ENCODE results near the gene PCDHA4. TPM values are rescaled to one million over a fixed set of nuclear protein-coding genes. Genes with fewer than 3 reads are reported as not detected.
"Not testable (repeated sequence)": the region's sequence is repeated elsewhere in the genome, so short reads cannot be mapped to it uniquely, and the experiment has no call there.

The PCDHA4 gene
- total RNA-seq, 2 donors from 2014 or later = 0.47 to 0.58 TPM

DNA sequence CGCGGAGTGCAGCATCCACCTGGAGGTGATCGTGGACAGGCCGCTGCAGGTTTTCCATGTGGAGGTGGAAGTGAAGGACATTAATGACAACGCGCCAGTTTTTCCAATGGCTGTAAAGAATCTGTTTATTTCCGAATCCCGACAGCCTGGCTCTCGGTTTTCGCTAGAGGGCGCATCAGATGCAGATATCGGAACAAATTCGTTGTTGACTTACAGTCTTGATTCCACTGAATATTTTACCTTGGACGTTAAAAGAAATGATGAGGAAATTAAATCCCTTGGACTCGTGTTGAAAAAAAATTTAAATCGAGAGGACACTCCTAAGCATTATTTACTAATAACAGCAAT, 5.4 kb upstream of the PCDHA4 start:
- H3K4me3 ChIP-seq = peak overlapping the region; percentile 10
- H3K9me3 ChIP-seq = no peaks in the 10 kb centered on the region
- H3K36me3 ChIP-seq = no peaks in the 10 kb centered on the region
- no peaks in the 10 kb centered on the region for H3K4me1 ChIP-seq
- H3K27me3 ChIP-seq = no peaks in the 10 kb centered on the region
- H3K9ac ChIP-seq (ENCODE audit: low read depth in 2 of 2, low read length in 2 of 2) = no peak overlapping the region
- no peak for DNase-seq
- H3K27ac ChIP-seq = no peak overlapping the region
- intact Hi-C loops (cut with DNase I) = no loop called here
- TF ChIP-seq, protein P1, sequence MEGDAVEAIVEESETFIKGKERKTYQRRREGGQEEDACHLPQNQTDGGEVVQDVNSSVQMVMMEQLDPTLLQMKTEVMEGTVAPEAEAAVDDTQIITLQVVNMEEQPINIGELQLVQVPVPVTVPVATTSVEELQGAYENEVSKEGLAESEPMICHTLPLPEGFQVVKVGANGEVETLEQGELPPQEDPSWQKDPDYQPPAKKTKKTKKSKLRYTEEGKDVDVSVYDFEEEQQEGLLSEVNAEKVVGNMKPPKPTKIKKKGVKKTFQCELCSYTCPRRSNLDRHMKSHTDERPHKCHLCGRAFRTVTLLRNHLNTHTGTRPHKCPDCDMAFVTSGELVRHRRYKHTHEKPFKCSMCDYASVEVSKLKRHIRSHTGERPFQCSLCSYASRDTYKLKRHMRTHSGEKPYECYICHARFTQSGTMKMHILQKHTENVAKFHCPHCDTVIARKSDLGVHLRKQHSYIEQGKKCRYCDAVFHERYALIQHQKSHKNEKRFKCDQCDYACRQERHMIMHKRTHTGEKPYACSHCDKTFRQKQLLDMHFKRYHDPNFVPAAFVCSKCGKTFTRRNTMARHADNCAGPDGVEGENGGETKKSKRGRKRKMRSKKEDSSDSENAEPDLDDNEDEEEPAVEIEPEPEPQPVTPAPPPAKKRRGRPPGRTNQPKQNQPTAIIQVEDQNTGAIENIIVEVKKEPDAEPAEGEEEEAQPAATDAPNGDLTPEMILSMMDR (IDR thresholded peaks at IDR 0.05) = no peak

DNA sequence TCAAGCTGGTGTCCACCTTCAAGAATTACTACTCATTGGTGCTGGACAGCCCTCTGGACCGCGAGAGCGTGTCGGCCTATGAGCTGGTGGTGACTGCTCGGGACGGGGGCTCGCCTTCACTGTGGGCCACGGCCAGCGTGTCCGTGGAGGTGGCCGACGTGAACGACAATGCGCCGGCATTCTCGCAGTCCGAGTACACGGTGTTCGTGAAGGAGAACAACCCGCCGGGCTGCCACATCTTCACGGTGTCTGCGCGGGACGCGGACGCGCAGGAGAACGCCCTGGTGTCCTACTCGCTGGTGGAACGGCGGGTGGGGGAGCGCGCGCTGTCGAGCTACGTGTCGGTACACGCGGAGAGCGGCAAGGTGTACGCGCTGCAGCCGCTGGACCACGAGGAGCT, 4.5 kb upstream of the PCDHA4 start:
- intact Hi-C loops (cut with DNase I) = not testable (repeated sequence)

DNA sequence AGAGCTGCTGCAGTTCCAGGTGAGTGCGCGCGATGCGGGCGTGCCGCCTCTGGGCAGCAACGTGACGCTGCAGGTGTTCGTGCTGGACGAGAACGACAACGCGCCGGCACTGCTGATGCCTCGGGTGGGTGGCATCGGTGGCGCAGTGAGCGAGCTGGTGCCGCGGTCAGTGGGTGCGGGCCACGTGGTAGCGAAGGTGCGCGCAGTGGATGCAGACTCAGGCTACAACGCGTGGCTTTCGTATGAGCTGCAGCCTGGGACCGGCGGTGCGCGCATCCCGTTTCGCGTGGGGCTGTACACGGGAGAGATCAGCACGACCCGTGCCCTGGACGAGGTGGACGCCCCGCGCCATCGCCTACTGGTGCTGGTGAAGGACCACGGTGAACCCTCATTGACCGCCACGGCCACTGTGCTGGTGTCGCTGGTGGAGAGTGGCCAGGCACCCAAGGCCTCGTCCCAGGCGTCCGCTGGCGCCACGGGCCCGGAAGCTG, 4.0 kb upstream of the PCDHA4 start:
- Histone ChIP-seq H3K27ac (no peak overlapping the region), H3K4me3 (no peak overlapping the region), H3K9ac (ENCODE audit: low read depth in 2 of 2, low read length in 2 of 2) (no peak overlapping the region), H3K4me1 (no peaks in the 10 kb centered on the region), H3K27me3 (no peaks in the 10 kb centered on the region), H3K36me3 (no peaks in the 10 kb centered on the region), H3K9me3 (no peaks in the 10 kb centered on the region)
- DNase-seq = no peak
- TF ChIP-seq, protein P1 (IDR thresholded peaks at IDR 0.05) = no peak
- intact Hi-C loops (cut with DNase I) = no loop called here

More for the DNA sequence above, 4.5 kb upstream of the PCDHA4 start:
- not testable (repeated sequence) for H3K9ac ChIP-seq (ENCODE audit: low read depth in 2 of 2, low read length in 2 of 2); DNase-seq; H3K4me3 ChIP-seq; H3K9me3 ChIP-seq; H3K27ac ChIP-seq; H3K4me1 ChIP-seq; H3K36me3 ChIP-seq; H3K27me3 ChIP-seq

DNA sequence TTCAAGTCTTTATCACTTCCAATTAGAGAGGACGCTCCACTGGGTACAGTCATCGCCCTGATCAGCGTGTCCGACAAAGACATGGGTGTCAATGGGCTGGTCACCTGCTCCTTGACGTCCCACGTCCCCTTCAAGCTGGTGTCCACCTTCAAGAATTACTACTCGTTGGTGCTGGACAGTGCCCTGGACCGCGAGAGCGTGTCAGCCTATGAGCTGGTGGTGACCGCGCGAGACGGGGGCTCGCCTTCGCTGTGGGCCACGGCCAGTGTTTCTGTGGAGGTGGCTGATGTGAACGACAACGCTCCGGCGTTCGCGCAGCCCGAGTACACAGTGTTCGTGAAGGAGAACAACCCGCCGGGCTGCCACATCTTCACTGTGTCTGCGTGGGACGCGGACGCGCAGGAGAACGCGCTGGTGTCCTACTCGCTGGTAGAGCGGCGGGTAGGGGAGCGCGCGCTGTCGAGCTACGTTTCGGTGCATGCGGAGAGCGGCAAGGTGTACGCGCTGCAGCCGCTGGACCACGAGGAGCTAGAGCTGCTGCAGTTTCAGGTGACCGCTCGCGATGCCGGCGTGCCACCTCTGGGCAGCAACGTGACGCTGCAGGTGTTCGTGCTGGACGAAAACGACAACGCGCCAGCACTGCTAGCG, 1.5 kb downstream of the PCDHA4 start:
- H3K36me3 ChIP-seq; H3K9me3 ChIP-seq; H3K4me1 ChIP-seq; H3K27ac ChIP-seq; H3K27me3 ChIP-seq; H3K9ac ChIP-seq (ENCODE audit: low read depth in 2 of 2, low read length in 2 of 2); H3K4me3 ChIP-seq; intact Hi-C loops (cut with DNase I); DNase-seq: not testable (repeated sequence)

DNA sequence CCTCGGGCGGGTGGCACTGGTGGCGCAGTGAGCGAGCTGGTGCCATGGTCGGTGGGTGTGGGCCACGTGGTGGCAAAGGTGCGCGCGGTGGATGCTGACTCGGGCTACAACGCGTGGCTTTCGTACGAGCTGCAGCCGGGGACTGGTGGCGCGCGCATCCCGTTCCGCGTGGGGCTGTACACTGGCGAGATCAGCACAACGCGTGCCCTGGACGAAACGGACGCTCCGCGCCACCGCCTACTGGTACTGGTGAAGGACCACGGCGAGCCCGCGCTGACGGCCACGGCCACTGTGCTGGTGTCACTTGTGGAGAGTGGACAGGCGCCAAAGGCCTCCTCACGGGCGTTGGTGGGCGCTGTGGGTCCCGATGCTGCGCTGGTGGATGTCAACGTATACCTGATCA, 2.0 kb downstream of the PCDHA4 start:
- no peaks in the 10 kb centered on the region for H3K9me3 ChIP-seq
- no peak overlapping the region for H3K9ac ChIP-seq (ENCODE audit: low read depth in 2 of 2, low read length in 2 of 2)
- H3K36me3 ChIP-seq = no peaks in the 10 kb centered on the region
- TF ChIP-seq, protein P1 (IDR thresholded peaks at IDR 0.05) = no peak
- no peak overlapping the region for H3K4me3 ChIP-seq
- no peak overlapping the region for H3K27ac ChIP-seq
- intact Hi-C loops (cut with DNase I) = no loop called here
- no peaks in the 10 kb centered on the region for H3K4me1 ChIP-seq
- no peak for DNase-seq
- H3K27me3 ChIP-seq = no peaks in the 10 kb centered on the region

DNA sequence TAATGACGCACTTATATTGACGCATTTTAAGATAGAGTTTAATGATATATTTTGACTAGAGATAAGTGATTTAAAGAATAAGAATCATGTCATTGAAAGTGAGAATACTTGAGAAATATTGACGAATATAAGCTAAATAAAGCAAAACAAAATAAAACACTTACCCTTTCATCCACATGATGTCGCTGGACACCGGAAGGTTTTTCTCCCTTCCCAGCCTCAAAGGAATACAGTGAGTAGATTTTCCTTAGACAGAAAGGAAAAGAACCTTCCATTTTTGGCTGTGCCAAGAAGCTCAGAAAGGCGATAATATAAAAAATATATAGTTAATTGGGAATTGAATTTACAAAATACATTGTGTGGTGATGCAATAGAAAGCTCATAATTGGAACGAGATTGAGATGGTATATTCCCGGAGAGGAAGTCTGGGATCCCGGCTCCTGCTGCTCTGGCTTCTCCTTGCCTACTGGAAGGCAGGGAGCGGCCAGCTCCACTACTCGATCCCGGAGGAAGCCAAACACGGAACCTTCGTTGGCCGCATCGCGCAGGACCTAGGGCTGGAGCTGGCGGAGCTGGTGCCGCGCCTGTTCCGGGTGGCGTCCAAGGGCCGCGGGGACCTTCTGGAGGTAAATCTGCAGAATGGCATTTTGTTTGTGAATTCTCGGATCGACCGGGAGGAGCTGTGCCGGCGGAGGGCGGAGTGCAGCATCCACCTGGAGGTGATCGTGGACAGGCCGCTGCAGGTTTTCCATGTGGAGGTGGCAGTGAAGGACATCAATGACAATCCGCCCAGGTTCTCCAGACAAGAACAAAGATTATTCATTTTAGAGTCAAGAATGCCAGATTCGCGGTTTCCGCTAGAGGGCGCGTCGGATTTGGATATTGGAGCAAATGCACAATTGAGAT, 14.8 kb downstream of the PCDHA4 start, which contains the start of gene PCDHA5:
TSS of gene PCDHA5 (plus strand) at position 239 of the 906 bp plus-strand sequence.
- no peak for DNase-seq
- Histone ChIP-seq H3K4me1 (no peaks in the 10 kb centered on the region), H3K27ac (no peak within 1 kb of the TSS), H3K9me3 (no peaks in the 10 kb centered on the region), H3K36me3 (no peaks in the 10 kb centered on the region), H3K9ac (ENCODE audit: low read depth in 2 of 2, low read length in 2 of 2) (no peak within 1 kb of the TSS), H3K4me3 (no peak within 1 kb of the TSS), H3K27me3 (no peaks in the 10 kb centered on the region)
- intact Hi-C loops (cut with DNase I) = no loop called here
- TF ChIP-seq, protein P1 (IDR thresholded peaks at IDR 0.05) = no peak
